GM18517 (cell line): ENCODE measurements around the gene NOS3.
A peak's percentile ranks its signal among the peaks of the same experiment; 100 is the strongest.
"Not testable (repeated sequence)": the region's sequence is repeated elsewhere in the genome, so short reads cannot be mapped to it uniquely, and the experiment has no call there.

Source experiments
- ATAC-seq: cut with Tn5 transposase; IDR thresholded peaks from one replicate; pipeline ENCODE4 v1.9.1; 2021; ENCODE audit warnings: mild to moderate bottlenecking, moderate library complexity; ENCODE audit not compliant: unreplicated experiment

Gene NOS3

DNA sequence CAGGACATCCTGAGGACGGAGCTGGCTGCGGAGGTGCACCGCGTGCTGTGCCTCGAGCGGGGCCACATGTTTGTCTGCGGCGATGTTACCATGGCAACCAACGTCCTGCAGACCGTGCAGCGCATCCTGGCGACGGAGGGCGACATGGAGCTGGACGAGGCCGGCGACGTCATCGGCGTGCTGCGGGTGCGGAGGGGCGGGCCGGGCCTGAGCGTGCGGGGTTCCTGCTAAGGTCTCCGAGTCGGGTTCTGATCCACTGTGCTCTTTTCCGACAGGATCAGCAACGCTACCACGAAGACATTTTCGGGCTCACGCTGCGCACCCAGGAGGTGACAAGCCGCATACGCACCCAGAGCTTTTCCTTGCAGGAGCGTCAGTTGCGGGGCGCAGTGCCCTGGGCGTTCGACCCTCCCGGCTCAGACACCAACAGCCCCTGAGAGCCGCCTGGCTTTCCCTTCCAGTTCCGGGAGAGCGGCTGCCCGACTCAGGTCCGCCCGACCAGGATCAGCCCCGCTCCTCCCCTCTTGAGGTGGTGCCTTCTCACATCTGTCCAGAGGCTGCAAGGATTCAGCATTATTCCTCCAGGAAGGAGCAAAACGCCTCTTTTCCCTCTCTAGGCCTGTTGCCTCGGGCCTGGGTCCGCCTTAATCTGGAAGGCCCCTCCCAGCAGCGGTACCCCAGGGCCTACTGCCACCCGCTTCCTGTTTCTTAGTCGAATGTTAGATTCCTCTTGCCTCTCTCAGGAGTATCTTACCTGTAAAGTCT lies 23.1 kb downstream of the NOS3 start:
- ATAC-seq = no peak

DNA sequence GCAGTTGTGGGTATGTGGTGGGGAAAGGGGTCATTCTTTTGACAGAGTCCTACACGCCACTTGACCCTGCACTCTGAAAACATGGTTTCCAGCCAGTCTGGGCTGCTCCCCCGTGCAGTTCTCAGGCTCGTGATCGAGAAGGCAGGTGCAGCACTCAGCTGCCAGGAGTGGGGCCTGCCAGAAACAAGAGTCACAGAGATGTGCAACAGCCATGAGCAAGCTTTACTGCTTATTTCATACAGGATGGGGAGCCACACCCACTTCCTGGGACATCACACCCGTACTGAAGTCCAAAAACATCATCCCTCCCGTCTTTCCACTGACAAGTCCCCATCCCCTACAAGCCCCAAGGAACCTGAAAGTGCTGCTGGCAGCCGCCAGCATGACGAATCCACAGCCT lies 24.1 kb downstream of the NOS3 start:
- no peak for ATAC-seq

DNA sequence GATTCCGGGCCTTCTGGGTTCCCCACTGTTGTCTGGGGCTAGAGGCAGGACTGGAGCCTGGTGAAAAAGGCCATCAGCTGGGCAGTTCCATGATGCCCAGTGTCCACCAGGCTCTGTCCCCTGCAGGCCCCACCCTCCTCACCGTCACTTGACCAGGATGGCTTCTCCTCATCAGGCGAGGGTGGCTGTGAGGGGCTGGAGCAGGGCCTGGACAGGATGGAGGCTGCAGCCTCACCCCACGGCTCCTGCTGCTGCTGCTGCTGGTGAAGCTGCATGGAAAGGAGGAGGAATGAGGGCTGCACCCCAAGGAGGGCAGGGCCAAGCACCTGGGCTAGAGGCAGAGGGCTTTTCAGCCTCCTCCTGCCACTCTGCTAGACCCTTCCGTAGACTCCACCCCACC lies 25.1 kb downstream of the NOS3 start:
- ATAC-seq = no peak

- ATAC-seq = no peak
Observed at GRCh38 chr7:151016505-151016904, 25.7 kb downstream of the NOS3 start.

- no peak for ATAC-seq
Observed at GRCh38 chr7:151016942-151017341, 26.1 kb downstream of the NOS3 start.

DNA sequence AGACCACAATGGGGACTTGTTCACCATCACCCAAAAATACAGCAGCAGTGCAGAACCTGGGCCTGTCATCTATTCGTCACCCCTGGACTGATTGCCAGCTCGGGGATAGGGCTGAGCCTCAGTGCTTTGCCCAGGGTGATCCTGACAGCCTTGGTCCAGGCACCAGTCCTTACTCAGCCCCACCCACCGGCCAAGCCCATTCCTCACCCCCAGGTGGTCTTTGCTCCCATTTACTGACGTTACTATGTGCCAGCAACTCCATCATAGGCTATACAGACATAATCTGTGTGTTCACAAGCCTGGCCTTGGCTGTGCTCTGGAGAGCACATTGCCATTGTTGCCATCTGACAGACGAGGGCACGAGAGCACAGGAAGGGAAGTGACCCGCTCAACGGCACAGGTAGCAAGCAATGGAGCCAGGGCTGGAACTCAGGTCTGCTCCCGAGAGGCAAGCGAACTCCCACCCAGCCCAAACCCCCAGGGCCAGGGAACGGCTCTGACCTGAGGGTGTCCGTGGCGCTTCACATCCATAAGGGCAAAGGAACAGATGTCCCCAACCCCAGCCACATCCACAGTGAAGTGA lies 26.6 kb downstream of the NOS3 start:
- no peak for ATAC-seq

DNA sequence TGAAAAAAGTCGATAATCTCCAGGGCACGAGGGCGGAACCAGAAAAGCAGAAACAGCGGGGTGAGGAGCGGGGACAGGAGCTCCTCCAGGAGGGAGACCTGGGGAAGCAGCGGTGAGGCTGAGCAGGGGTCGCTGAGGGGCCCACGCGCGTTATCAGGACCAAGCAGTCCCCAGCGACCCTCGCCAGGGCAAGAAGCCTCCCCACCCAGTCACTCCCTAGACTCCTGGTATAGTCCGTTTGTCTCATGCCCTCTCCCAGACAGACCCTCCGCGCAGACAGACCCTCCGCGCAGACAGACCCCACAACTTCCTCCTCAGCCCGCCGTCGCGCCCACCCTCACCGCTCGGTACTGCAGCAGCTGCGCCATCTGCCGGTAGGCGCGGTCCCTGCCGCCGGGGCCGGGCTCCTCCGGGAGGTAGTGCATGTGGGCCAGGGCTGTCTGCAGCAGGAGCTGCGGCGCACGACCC lies 27.2 kb downstream of the NOS3 start:
- no peak for ATAC-seq

DNA sequence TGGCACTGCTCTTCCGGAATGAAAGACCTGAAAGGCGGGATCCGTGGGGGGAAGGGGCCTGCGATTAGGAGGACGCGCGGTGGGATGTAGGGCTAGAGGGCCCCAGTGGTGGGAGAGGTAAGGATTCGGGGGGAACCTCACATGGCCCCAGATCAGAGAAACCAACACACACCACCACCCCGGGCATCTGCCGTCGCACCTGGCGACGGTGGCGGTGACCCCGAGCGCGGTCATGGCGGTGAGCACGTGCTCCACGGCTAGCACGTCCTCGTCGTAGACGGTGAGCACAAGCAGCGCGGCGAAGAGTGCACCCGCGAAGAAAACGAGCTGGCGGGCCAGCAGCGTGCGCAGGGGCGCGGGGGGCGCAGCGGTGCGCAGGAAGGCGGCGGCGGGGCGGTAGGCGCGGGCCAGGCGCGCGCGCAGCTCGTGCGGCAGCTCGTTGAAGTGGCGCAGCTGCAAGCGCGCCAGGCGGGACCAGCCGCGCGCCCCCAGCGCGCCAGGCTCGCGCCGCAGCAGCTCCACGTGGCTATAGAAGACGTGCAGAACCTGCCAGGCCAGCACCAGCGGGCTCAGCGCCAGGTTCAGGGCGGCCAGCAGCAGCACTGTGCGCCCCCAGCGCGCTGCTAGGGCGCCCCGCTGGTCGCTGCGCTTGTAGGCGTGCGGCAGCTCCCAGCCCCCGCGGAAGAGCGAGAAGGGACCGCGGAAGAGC lies 27.8 kb downstream of the NOS3 start:
- no peak for ATAC-seq

DNA sequence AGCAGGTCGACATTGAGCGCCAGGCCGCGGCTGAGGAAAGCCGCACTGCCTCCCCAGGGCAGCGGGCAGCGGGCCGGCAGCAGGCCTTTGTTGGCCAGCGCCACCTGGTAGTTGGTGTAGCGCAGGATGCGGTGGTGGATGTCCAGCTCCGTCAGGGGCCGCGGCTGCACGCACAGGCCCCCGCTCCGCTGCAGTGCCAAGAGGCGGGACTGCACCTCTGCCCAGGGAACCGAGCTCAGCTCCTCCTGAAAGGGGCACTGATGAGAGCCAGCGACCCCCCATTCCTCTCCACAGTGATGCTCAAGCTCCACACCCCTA lies 28.3 kb downstream of the NOS3 start:
- ATAC-seq = no peak

GRCh38 chr7:151020231-151020630 lies 29.4 kb downstream of the NOS3 start:
- ATAC-seq = no peak

GRCh38 chr7:151023232-151023631 lies 32.4 kb downstream of the NOS3 start:
- no peak for ATAC-seq

- ATAC-seq = no peak
Observed at GRCh38 chr7:151024435-151025056, 33.7 kb downstream of the NOS3 start, which contains the start of gene ATG9B. TSS of gene ATG9B (minus strand) at chr7:151024494. CDS start at chr7:151024423, 71 bp downstream.

GRCh38 chr7:151025924-151026671 lies 35.3 kb downstream of the NOS3 start:
- no peak for ATAC-seq

- not testable (repeated sequence) for ATAC-seq
Observed at GRCh38 chr7:151026771-151027727, 36.2 kb downstream of the NOS3 start.

DNA sequence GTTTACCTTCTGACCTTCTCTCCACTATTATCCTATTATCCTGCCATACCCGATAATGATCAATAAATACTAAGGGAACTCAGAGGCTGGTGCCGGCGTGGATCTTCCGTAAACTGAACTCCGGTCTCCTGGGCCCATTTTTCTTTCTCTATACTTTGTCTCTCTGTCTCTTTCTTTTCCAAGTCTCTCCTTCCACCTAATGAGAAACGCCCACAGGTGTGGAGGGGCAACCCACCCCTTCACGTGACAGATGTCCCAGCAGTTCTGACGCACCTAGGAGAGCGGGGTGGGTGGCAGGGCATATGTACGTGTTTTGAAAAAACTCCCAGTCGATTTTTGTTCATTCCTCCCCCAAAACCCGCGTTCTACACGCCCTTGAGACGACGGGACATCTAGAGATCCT lies 36.9 kb downstream of the NOS3 start:
- peak; percentile 9 for ATAC-seq

DNA sequence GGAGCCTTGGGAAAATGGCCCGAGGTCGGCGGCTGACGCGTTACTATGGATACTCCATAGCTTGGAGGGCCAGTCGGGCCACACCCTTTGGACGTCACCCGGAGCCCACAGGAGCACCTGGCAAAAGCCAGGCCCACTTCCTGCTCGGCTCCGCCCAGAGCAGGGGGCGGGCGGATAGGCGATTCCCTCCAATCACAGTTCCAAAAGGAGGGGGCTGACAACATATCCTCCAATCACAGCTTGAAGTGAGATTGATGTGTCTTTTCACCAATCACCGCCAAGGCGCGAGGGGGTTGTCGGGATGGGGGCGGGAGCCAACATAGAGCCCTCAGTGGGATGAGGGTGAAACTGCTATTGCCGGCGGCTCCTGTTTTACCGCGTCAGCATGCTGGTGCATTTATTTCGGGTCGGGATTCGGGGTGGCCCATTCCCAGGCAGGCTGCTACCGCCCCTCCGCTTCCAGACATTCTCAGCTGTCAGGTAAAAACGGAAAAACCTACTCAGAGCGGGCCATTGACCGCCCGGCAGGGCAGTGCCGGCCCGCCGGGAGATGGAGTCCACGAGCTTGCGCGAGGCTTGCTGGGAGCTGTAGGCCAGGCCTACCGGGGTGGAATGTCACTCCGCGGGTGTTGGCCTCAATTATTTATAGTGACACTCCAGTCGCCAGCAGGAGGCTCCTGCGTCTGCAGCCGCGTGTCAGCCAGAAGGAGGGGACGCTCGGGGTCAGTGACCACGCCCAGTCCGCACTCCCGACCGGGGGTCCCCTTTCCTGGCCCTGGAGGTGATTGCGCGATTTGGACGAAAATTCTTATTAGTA lies 37.5 kb downstream of the NOS3 start, which contains the start of gene ABCB8:
Gene ABCB8 (plus strand): TSS at position 320 of the 817 bp plus-strand sequence. CDS start 66 bp downstream, at position 386.
- ATAC-seq = peak; percentile 95

- no peak for ATAC-seq
Observed at GRCh38 chr7:151028948-151029501, 38.2 kb downstream of the NOS3 start.

- no peak for ATAC-seq
Observed at GRCh38 chr7:151031011-151031410, 40.2 kb downstream of the NOS3 start.
